Panc1 (cell line): Measurements from ENCODE around the gene GPC6.

Experiments
- POLR2AphosphoS5 ChIP-seq: IDR thresholded peaks from 2 replicates; pipeline ENCODE4 v1.6.1; 2012; ENCODE audit warnings: mild to moderate bottlenecking, low read depth, low read length, moderate library complexity
- SIN3A ChIP-seq: IDR thresholded peaks from 2 replicates; pipeline ENCODE4 v1.6.1; 2012; ENCODE audit warnings: low read depth, mild to moderate bottlenecking, low read length, moderate library complexity, borderline replicate concordance; ENCODE audit not compliant: insufficient read depth
- TCF7L2 ChIP-seq: IDR thresholded peaks from 2 replicates; pipeline ENCODE4 v1.6.1; 2011; ENCODE audit warnings: mild to moderate bottlenecking, low read depth, low read length, inconsistent platforms
- TF ChIP-seq, protein P1 (sequence below): fragments of 450-650 bp; IDR thresholded peaks from 2 replicates; pipeline ENCODE4 v1.5.1; 2017; ENCODE audit warnings: mild to moderate bottlenecking
- TF ChIP-seq, protein P2 (sequence below), 2 experiments: IDR thresholded peaks; 2 replicates each; pipeline ENCODE4 v1.6.1; 2011 to 2012; ENCODE audit warnings: low read depth in 2 of 2, control low read depth in 1 of 2, low read length in 1 of 2, mild to moderate bottlenecking in 1 of 2, moderate library complexity in 1 of 2; ENCODE audit not compliant: insufficient read depth in 1 of 2

DNA sequence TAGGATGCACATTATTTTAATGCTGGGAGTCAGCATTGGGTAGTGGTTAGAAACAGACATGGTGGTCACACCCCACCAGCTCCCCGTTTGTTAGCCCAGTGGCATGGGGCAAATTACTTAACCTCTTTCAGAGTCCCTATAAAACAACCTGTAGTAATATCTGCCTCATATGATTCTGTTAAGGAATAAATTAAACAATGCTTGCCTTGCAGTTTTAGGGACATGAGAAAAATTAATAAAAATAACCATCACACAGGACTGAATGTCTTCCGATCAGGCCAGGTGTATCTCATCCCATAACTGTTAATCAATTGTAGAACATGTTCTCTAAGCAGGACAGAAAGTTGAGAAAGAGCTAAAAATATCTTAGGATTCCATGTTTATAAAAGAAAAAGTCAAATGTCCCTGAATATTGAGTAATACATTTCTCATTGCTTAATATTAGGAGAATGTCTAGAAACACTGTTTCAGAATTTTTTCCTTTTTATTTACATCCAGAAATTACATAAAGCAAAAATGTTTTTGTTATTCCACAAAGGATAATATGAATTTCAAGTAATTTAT, 196.5 kb downstream of the GPC6 start:
- TF ChIP-seq, protein P1, sequence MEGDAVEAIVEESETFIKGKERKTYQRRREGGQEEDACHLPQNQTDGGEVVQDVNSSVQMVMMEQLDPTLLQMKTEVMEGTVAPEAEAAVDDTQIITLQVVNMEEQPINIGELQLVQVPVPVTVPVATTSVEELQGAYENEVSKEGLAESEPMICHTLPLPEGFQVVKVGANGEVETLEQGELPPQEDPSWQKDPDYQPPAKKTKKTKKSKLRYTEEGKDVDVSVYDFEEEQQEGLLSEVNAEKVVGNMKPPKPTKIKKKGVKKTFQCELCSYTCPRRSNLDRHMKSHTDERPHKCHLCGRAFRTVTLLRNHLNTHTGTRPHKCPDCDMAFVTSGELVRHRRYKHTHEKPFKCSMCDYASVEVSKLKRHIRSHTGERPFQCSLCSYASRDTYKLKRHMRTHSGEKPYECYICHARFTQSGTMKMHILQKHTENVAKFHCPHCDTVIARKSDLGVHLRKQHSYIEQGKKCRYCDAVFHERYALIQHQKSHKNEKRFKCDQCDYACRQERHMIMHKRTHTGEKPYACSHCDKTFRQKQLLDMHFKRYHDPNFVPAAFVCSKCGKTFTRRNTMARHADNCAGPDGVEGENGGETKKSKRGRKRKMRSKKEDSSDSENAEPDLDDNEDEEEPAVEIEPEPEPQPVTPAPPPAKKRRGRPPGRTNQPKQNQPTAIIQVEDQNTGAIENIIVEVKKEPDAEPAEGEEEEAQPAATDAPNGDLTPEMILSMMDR = no peak
- TF ChIP-seq POLR2AphosphoS5 = no peak
- TF ChIP-seq TCF7L2 = no peak
- TF ChIP-seq, protein P2, sequence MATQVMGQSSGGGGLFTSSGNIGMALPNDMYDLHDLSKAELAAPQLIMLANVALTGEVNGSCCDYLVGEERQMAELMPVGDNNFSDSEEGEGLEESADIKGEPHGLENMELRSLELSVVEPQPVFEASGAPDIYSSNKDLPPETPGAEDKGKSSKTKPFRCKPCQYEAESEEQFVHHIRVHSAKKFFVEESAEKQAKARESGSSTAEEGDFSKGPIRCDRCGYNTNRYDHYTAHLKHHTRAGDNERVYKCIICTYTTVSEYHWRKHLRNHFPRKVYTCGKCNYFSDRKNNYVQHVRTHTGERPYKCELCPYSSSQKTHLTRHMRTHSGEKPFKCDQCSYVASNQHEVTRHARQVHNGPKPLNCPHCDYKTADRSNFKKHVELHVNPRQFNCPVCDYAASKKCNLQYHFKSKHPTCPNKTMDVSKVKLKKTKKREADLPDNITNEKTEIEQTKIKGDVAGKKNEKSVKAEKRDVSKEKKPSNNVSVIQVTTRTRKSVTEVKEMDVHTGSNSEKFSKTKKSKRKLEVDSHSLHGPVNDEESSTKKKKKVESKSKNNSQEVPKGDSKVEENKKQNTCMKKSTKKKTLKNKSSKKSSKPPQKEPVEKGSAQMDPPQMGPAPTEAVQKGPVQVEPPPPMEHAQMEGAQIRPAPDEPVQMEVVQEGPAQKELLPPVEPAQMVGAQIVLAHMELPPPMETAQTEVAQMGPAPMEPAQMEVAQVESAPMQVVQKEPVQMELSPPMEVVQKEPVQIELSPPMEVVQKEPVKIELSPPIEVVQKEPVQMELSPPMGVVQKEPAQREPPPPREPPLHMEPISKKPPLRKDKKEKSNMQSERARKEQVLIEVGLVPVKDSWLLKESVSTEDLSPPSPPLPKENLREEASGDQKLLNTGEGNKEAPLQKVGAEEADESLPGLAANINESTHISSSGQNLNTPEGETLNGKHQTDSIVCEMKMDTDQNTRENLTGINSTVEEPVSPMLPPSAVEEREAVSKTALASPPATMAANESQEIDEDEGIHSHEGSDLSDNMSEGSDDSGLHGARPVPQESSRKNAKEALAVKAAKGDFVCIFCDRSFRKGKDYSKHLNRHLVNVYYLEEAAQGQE (IDR thresholded peaks at IDR 0.05; ENCODE audit: insufficient read depth in 1 of 2, low read depth in 2 of 2, low read length in 1 of 2) = no peak
- TF ChIP-seq SIN3A = no peak
